HG03457 (cell line): ENCODE measurements around the gene CAPZA1.
"Not testable (repeated sequence)": the region's sequence is repeated elsewhere in the genome, so short reads cannot be mapped to it uniquely, and the experiment has no call there.

Experiments used
- ATAC-seq: cut with Tn5 transposase; IDR thresholded peaks from one replicate; pipeline ENCODE4 v1.9.1; 2021; ENCODE audit warnings: moderate number of reproducible peaks; ENCODE audit not compliant: unreplicated experiment

Gene CAPZA1

DNA sequence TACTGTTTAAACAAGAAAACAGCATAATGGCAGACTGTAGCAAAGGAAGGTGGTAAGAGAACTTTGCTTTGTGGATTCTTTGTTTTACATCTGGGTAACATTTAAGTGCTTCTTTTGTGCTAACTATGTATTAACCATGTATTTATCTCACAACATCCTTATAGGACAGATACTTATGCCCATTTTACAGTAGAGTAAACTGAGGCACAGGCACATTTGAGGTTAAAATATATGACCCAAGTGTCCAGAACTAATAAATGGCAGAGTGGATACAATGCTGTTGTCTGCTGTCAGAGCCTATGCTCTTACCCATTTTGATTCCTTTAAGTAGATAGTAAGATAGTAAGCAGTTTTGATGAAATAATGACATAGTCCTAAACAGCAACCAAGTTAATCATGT lies 7.3 kb downstream of the CAPZA1 start:
- no peak for ATAC-seq

DNA sequence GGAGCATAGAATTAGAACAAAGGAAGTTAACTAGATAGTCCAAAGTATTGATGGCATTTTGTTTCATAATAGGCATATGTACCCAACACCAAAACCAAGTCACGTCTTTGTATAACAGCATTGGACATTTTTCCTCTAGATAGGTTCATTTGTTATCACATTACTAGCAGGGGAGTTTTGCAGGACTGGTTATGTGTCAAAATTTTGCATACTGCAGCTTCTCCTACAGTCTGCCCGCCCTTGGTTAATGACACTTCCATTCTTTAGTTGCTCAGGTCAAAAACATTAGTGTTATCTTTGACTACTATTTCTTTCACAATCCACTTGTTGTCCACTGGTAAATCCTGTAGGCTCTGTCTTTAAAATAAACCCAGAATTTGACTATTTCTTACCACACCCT lies 8.9 kb downstream of the CAPZA1 start:
- no peak for ATAC-seq

DNA sequence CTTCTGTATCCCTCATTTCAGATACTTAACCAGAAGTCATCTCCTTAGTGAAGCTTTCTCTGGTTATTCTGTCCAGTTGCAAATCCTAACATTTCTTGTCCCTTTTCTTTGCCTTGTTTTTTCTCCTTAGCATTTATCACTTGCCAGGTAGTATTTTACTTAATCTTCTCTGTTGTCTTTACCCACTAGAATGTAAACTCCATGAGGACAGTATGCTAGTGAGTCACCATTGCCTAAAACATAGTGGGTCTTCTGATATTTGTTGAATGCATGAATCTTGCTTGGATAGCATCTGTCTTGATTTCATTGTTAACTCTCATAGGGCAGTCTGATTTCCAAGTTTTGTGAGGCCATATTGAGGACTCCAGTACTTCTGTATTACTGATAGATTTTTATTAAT lies 9.6 kb downstream of the CAPZA1 start:
- ATAC-seq, result no peak

DNA sequence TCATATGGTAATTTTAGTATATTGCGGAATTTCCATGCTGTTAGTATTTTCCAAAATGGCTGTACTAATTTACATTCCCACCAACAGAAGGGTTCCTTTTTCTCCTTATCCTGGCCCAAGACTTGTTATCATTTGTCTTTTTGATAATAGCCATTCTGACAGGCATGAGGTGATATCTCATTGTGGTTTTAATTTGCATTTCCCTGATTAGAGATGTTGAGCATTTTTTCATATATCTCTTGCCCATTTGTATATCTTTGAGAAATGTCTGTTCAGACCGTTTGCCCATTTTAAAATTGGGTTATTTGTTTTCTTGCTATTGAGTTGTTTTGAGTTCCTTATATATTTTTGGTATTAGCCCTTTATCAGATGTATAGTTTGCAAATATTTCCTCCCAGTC lies 14.0 kb downstream of the CAPZA1 start:
- no peak for ATAC-seq

DNA sequence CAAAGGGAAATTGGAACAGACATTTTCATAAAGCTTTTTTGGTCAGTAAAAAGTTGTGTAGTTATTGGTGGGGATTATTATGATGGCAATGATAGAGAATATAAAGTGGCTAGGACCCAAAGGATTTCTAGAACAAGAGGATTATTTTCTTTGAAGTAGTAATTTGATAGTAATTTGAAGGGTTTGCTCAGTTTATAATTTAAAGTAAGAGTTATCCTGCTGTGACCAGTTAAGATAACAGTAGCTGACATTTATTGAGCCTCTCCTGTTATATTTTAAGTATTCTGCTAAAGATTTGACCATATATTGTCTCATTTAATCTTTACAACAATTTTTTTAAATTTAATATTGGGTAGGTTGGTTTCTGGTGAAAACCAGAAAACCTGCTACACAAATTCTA lies 14.7 kb downstream of the CAPZA1 start:
- no peak for ATAC-seq

DNA sequence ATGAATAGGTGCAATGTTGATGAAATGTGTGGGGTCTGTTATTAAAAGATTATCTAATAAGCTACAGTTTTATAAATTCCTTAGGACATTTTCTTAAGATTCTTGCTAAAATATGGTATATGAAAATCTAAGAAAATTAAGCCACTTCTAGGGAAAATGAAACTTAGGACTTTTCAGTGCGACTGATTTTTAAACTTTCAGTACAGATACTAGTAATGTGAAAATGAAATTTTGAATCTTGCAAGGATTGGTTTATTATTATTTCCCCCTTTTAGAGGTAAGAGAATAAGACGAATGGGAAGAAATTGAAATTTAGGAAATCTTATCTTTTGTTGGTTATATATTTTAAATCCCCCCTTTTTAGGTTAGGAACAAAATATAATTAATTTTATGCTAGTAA lies 16.4 kb downstream of the CAPZA1 start:
- ATAC-seq, result no peak

DNA sequence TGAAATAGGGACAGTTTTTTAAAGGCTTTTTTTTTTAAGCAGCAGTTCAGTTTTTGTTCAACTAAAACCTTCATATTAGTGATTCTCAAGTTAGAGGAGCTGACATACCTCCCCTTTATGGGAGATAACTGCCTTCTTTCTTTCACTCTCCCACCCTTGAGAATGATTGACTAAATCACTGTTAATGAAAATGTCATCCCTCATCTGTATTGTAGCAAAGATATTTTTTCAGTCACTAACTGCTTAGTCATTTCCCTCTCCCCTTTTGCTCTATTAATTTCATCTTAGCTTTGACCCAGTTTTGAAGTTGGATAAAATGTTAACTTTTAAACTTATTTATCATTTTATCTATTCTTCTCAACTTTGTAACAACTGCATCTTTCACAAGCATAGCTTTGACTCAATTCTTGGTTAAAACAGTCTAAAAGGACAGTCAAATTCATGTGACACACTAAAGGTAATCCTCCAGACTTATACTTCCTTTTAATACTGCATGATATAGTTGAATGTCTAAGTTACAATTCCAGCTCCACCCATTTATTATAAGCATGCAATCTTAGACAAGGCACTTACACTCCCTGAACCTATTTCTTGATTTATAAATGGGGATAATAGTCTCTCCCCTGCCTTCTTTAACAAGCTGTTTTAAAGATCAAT lies 17.1 kb downstream of the CAPZA1 start:
- ATAC-seq, result no peak

DNA sequence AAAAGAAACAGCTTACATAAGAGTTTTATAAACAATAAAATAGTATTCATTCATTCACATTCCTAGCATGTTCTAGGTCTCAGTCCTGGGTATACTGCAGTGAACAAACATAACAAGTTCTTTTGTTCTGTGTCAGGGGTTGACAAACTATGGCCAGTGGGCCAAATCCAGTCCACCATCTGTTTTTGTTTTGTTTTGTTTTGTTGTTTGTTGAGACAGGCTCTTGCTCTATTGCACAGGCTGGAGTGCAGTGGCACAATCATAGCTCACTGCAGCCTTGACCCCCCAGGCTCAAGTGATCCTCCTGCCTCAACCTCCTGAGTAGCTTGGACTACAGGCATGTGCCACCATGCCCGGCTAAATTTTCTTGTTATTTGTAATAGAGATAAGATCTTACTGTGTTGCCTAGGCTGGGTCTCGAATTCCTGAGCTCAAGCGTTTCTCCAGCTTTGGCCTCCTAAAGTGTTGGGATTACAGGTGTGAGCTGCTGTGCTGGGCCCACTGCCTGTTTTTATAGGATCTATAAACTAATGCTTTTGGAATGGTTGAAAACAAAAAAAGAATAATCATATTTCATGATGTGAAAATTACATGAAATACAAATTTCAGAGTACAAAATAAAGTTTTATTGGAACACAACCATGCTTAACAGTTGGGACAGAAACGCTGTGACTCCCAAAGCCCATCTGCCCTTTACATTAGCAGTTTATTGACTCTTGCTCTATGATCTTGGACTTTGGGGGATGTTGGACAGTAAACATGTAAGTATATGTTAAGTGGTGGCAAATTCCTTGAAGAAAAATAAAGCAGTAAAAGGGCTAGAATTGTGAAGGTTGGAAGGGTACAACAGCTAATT lies 17.9 kb downstream of the CAPZA1 start:
- no peak for ATAC-seq

DNA sequence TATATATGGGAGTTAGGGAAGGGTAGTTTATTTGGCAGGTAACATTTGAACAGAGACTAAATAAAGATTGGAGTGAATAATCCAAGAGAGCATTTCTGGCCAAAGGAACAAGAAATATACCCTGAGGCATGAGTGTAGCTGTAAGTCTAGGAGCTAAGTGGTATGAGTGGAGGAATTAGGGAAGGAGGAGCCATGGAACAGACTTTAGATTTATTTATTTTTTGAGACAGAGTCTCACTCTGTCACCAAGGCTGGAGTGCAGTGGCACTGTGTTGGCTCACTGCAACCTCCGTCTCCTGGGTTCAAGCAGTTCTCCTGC lies 18.4 kb downstream of the CAPZA1 start:
- no peak for ATAC-seq

DNA sequence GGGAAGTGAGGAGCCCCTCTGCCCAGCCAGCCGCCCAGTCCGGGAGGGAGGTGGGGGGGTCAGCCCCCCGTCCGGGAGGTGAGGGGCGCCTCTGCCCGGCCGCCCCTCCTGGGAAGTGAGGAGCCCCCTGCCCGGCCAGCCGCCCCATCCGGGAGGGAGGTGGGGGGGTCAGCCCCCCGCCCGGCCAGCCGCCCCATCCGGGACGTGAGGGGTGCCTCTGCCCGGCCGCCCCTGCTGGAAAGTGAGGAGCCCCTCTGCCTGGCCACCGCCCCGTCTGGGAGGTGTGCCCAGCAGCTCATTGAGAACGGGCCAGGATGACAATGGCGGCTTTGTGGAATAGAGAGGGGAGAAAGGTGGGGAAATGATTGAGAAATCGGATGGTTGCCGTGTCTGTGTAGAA lies 20.8 kb downstream of the CAPZA1 start:
- not testable (repeated sequence) for ATAC-seq

DNA sequence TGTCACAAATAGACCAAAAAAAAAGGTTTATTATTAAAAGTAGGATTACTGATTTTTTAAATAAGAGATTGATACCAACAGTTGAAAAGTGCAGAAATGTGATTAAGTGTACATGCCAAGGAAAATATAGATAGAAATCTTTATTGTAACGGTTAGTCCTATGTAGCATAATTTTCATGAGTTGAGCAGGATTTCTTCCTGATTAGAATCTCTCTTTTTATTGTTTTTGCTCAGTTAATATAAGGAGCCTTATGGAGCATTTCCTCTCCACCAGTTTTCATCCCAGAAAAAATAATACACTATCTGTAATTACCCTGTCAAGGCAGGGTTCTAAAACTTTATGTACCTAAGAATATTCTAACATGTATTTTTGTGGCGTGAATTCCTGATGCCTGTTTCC lies 23.4 kb downstream of the CAPZA1 start:
- ATAC-seq, result no peak

DNA sequence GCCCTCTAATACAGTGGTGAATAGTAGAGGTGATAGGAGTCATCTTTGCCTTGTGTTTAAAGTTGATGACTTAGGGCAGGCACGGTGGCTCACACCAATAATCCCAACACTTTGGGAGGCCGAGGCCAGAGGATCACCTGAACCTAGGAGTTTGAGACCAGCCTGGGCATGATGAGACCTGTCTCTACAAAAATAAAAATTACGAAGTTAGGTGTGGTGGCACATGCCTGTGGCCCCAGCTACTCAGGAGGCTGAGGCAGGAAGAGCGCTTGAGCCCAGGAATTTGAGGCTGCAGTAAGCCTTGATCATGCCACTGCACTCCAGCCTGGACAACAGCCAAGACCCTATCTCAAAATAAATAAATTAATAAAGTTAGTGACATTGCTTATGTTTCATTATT lies 26.6 kb downstream of the CAPZA1 start:
- no peak for ATAC-seq

DNA sequence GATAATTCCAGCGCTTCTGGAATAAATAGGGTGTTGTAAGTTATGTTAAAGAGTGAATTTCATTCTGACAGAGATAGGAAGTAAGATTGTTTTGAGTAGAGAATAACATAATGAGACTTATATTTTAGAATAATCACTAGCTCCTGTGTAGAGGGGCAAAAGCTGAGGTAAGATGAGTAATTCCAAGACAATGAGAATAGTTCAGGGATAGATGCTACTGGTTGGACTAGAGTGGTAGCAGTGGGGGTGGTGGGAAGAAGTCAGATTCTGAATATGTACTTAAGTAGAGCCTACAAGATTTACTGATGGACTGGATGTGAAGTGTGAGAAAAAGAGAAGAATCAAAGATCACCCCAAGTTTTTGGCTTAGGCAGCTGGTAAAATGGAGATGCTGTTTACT lies 31.6 kb downstream of the CAPZA1 start:
- ATAC-seq, result no peak

DNA sequence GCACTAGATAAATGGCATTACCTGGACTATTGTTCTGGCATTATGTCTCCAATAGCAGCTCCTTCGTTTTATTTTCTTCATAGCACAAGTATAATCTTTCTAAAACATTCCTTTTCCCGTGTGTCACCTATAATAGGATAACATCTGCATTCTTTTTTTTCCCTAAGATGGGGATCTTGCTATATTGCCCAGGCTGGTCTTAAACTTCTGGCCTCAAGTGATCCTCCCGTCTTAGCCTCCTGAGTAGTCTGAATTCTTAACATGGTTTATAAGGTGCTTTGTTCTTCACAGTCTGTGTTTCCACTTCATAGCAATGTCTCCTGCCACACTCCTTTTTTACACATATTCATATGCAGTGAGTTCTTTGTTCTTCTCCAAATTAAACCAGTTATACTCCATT lies 46.2 kb downstream of the CAPZA1 start:
- ATAC-seq, result no peak

DNA sequence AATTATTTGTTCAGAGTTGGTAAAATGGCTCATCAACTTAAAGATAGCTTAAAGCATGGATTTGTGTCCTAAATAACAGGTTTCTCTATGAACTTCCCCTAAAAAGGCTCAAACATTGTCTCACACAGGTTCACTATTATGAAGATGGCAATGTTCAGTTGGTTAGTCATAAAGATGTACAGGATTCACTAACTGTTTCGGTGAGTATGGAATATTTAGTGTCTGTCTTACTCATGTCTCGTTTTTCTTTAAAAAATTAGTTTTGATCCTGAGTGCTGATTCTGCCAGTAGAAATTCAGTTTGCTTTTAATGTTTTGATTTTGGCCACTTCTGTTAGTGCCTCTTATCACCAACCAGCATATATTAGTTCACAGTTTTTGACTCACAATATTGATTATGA lies 47.3 kb downstream of the CAPZA1 start:
- no peak for ATAC-seq

DNA sequence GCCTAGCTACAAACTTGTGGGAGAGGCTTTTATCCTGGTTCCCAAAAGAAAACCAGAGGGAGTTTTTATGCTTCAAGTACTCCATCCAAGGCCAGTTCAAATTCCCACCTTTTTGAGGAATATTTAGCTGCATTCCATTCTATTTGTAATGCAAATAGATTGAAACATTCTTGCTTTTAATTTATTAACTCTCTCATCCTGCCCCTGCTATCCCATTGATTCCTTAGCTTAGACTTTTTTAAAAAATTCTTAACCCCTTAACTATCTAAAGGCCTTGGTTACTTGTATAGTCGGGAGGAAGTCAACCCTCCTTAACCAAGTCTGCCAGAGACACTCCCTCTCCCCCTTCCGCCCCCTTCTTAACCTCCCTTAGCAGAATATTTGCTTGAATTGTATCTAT lies 52.4 kb downstream of the CAPZA1 start:
- ATAC-seq, result no peak

DNA sequence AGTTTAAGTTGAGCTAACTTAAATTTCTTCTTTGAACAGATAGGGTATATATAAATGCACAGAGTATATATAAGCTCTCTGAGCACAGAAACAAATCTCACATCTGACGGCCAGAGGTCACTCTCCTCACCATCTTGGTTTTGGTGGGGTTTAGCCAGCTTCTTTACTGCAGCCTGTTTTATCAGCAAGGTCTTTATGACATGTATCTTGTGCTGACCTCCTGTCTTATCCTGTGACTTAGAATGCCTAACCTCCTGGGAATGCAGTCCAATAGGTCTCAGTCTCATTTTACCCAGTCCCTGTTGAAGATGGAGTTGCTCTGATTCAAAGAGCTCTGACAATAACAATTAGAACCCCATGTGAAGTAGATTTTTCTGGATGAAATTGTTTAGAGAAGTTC lies 53.2 kb downstream of the CAPZA1 start:
- ATAC-seq, result no peak

DNA sequence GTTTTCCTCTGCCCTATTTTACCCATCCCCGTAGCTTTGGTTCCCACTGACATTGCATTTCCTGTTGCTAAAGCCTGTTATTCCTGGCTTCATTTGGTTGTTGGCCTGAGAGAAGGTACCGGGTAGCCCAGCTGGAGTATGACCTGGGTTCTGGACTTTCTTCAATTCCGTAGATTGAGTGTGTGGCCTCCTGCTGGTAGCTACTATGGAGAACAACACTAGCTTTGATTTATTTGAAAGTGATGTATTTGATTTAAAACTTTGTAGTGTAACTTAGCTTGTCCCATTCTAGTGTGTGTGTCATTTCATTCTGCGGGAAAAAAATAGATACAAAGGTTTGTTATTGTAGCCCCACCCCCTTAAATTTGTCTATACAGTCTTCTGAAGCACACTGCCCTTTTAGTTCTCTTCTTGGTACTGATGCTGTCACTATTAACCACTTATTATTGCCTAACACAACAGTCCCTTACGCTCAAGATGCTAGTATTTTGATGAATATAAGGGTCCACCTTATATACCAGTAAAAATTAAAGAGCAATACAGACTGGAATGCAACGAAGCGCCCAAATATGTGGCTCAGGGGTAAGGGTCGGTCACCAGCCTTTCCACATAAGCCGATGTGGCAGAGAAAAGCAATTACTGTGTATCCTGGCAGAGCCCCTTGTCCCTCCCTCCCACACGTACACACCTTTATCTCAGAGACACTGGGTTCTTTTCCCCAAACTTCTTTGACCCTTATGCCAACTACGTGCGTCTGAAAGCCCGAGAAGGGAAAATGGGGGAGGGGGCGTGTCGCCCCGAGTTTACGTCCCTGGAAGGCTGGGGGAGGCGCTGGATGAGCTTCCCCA lies 54.2 kb downstream of the CAPZA1 start:
- no peak for ATAC-seq

DNA sequence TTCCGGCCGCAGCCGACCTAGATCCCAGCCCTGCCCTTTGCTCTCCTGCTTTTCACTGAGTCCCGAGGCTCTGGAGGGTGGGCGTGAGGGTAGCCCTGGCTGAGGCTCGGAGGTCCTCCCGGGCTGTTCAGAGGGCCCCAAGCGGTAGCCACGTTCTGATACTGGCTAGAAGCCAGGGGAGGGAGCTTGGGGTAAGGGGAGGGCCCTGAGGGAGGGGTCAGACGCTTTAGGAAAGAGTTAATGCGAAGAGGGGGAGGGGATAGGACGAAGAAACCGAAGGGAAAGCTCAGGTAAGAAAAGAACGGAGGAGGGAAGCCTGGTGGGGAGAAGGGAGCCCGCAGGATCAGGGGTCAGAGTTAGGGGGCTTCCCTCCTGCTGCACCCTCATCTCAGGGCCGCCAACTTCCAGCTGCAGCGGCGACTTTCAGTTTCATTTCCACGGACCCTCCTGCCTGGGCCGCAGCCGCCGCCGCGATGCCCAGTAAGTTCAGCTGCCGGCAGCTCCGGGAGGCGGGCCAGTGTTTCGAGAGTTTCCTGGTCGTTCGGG lies 54.9 kb downstream of the CAPZA1 start, which contains the start of gene MOV10:
Gene MOV10, plus strand, starts transcription at position 220 of the 546 bp plus-strand sequence. Its CDS starts 254 bp downstream, at position 474.
- ATAC-seq, result no peak

DNA sequence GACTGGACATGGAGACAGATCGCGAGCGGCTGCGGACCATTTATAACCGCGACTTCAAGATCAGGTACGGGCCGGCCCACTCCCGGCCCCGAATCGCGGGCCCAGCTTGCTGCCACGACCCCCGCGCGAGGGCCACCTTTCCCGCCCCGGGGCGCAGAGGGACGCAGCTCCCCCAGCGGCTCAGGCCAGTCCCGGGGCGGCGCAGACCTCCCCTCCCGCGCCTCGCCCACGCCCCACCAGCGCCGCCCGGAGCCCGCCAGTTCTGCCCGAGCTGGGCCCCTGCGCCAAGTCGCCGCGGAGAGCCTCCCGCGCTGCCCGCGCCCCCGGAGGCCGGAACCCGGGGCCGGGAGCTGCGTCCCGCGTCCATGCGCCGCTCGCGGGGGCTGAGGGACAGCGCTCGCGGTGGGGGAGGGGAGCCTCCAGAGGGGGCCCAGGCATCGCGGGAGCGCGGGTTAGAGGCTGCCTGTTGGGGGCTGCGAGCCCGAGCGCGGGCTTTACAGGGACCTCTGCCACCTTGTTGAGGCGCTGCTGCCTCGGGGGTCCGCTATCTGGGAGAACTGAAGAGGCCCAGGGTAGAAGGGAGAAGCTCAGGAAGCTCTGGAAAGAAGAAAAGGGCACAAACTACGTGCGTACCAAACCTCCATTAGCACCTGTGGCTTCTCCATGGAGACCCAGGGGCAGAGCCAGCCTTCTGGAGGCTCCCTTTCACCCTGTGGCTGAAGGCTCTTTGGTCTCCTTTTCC lies 55.5 kb downstream of the CAPZA1 start:
- no peak for ATAC-seq
